Immature natural killer cell (primary cell): Measurements from ENCODE around the gene C6. TPM values are rescaled to one million over a fixed set of nuclear protein-coding genes. Genes with fewer than 3 reads are reported as not detected.

Source experiments
- DNase-seq, 3 donors: peaks; one replicate each; pipeline ENCODE4 v3.0.0; 2022; ENCODE audit warnings: mixed read lengths in 1 of 3
- H3K27ac Mint-ChIP-seq, 6 donors: one replicate each; pipeline ENCODE4 v1.8.0; 2020; ENCODE audit warnings: mixed read lengths in 6 of 6, mild to moderate bottlenecking in 5 of 6, inconsistent platforms in 4 of 6, moderate library complexity in 3 of 6
- H3K27me3 Mint-ChIP-seq, 3 donors: one replicate each; pipeline ENCODE4 v1.8.0; 2020 to 2021; ENCODE audit warnings: low read depth in 3 of 3, mild to moderate bottlenecking in 3 of 3, mixed read lengths in 3 of 3, moderate library complexity in 3 of 3, inconsistent platforms in 1 of 3
- H3K36me3 Mint-ChIP-seq, 3 donors: one replicate each; pipeline ENCODE4 v1.8.0; 2020; ENCODE audit warnings: mixed read lengths in 3 of 3, inconsistent platforms in 2 of 3, mild to moderate bottlenecking in 2 of 3
- H3K4me1 Mint-ChIP-seq, 2 donors: one replicate each; pipeline ENCODE4 v1.8.0; 2020; ENCODE audit warnings: inconsistent platforms in 2 of 2, mild to moderate bottlenecking in 2 of 2, mixed read lengths in 2 of 2, moderate library complexity in 1 of 2
- H3K4me3 Mint-ChIP-seq, 5 donors: one replicate each; pipeline ENCODE4 v1.8.0; 2020; ENCODE audit warnings: mild to moderate bottlenecking in 5 of 5, mixed read lengths in 5 of 5, inconsistent platforms in 3 of 5, moderate library complexity in 3 of 5
- H3K9me3 Mint-ChIP-seq, 6 donors: one replicate each; pipeline ENCODE4 v1.8.0; 2020; ENCODE audit warnings: mild to moderate bottlenecking in 6 of 6, mixed read lengths in 6 of 6, inconsistent platforms in 4 of 6, moderate library complexity in 3 of 6
- polyA plus RNA-seq, 3 donors: library from polyadenylated mRNA; unstranded; fragments of 300-500 nt; fragmentation: Illumina TruSeq; gene quantifications; one replicate each; pipeline ENCODE4 v1.2.3, GENCODE V29; 2021

Gene C6
- polyA plus RNA-seq, 3 donors from 2014 or later: not detected

GRCh38 chr5:41145306-41145705, 68.0 kb downstream of the C6 start:
- Mint-ChIP-seq H3K4me1 (no peaks in the 10 kb centered on the region), H3K27ac (no peak overlapping the region), H3K36me3 (no peaks in the 10 kb centered on the region), H3K9me3 (peaks cover 0 to 18% (median 4%) of the 10 kb centered on the region in 6 donors), H3K27me3 (peaks cover 0 to 3% (median under 1%) of the 10 kb centered on the region in 3 donors), H3K4me3 (no peak overlapping the region)
- no peak for DNase-seq

GRCh38 chr5:41143131-41143901, 70.0 kb downstream of the C6 start:
- peaks cover 0 to 23% (median 5%) of the 10 kb centered on the region in 6 donors for H3K9me3 Mint-ChIP-seq
- no peak overlapping the region for H3K27ac Mint-ChIP-seq
- no peaks in the 10 kb centered on the region for H3K4me1 Mint-ChIP-seq
- no peak for DNase-seq
- H3K27me3 Mint-ChIP-seq: peaks cover 0 to 5% (median 0%) of the 10 kb centered on the region in 3 donors
- no peak overlapping the region for H3K4me3 Mint-ChIP-seq
- H3K36me3 Mint-ChIP-seq: no peaks in the 10 kb centered on the region

GRCh38 chr5:41127967-41128690, 85.2 kb downstream of the C6 start:
- Mint-ChIP-seq H3K36me3 (no peaks in the 10 kb centered on the region), H3K4me3 (no peak overlapping the region), H3K27ac (no peak overlapping the region), H3K4me1 (no peaks in the 10 kb centered on the region), H3K9me3 (peaks cover 0 to 7% (median 2%) of the 10 kb centered on the region in 6 donors), H3K27me3 (no peaks in the 10 kb centered on the region)
- no peak for DNase-seq

- Mint-ChIP-seq H3K27ac (no peak overlapping the region), H3K4me3 (no peak overlapping the region), H3K36me3 (no peaks in the 10 kb centered on the region), H3K9me3 (peaks cover 0 to 11% (median 4%) of the 10 kb centered on the region in 6 donors), H3K4me1 (no peaks in the 10 kb centered on the region), H3K27me3 (no peaks in the 10 kb centered on the region)
- DNase-seq: no peak
Observed at GRCh38 chr5:41122459-41122858, 90.9 kb downstream of the C6 start.

- Mint-ChIP-seq H3K9me3 (peaks cover 0 to 17% (median 4%) of the 10 kb centered on the region in 6 donors), H3K36me3 (no peaks in the 10 kb centered on the region), H3K4me1 (no peaks in the 10 kb centered on the region), H3K27me3 (peaks cover 0 to 3% (median under 1%) of the 10 kb centered on the region in 3 donors), H3K4me3 (no peak overlapping the region), H3K27ac (no peak overlapping the region)
- no peak for DNase-seq
Observed at GRCh38 chr5:41120600-41120999, 92.7 kb downstream of the C6 start.

- DNase-seq: no peak
- Mint-ChIP-seq H3K27me3 (peaks cover 0 to 6% (median 3%) of the 10 kb centered on the region in 3 donors), H3K27ac (no peak overlapping the region), H3K9me3 (peaks cover 0 to 15% (median 4%) of the 10 kb centered on the region in 6 donors), H3K4me1 (no peaks in the 10 kb centered on the region), H3K36me3 (no peaks in the 10 kb centered on the region), H3K4me3 (no peak overlapping the region)
Observed at GRCh38 chr5:41118177-41118576, 95.2 kb downstream of the C6 start.

- no peak for DNase-seq
- Mint-ChIP-seq H3K4me3 (no peak overlapping the region), H3K27ac (no peak overlapping the region), H3K4me1 (no peaks in the 10 kb centered on the region), H3K27me3 (peaks cover 0 to 6% (median 3%) of the 10 kb centered on the region in 3 donors), H3K36me3 (no peaks in the 10 kb centered on the region), H3K9me3 (peaks cover 0 to 7% (median 4%) of the 10 kb centered on the region in 6 donors)
Observed at GRCh38 chr5:41115281-41115680, 98.1 kb downstream of the C6 start.

GRCh38 chr5:41112486-41113455, 100.6 kb downstream of the C6 start:
- no peak overlapping the region for H3K27ac Mint-ChIP-seq
- no peaks in the 10 kb centered on the region for H3K4me1 Mint-ChIP-seq
- H3K27me3 Mint-ChIP-seq: peaks cover 2 to 6% (median 3%) of the 10 kb centered on the region in 3 donors
- no peaks in the 10 kb centered on the region for H3K36me3 Mint-ChIP-seq
- peaks cover 2 to 15% (median 5%) of the 10 kb centered on the region in 6 donors for H3K9me3 Mint-ChIP-seq
- no peak for DNase-seq
- H3K4me3 Mint-ChIP-seq: no peak overlapping the region

- Mint-ChIP-seq H3K27ac (no peak overlapping the region), H3K9me3 (peaks cover 2 to 9% (median 4%) of the 10 kb centered on the region in 6 donors), H3K4me3 (no peak overlapping the region), H3K36me3 (no peaks in the 10 kb centered on the region), H3K4me1 (no peaks in the 10 kb centered on the region), H3K27me3 (peaks cover 0 to 2% (median 0%) of the 10 kb centered on the region in 3 donors)
- DNase-seq: no peak
Observed at GRCh38 chr5:41109186-41109585, 104.1 kb downstream of the C6 start.

- Mint-ChIP-seq H3K4me1 (no peaks in the 10 kb centered on the region), H3K9me3 (peaks cover 0 to 5% (median 0%) of the 10 kb centered on the region in 6 donors), H3K27ac (no peak overlapping the region), H3K27me3 (no peaks in the 10 kb centered on the region), H3K36me3 (no peaks in the 10 kb centered on the region), H3K4me3 (no peak overlapping the region)
- DNase-seq: no peak
Observed at GRCh38 chr5:41102341-41102740, 111.0 kb downstream of the C6 start.

- Mint-ChIP-seq H3K27ac (no peak overlapping the region), H3K27me3 (peaks cover 0 to 2% (median 1%) of the 10 kb centered on the region in 3 donors)
- no peak for DNase-seq
Observed at GRCh38 chr5:41097642-41098041, 115.7 kb downstream of the C6 start.

GRCh38 chr5:41095324-41096101, 117.8 kb downstream of the C6 start:
- no peaks in the 10 kb centered on the region for H3K4me1 Mint-ChIP-seq
- H3K27ac Mint-ChIP-seq: no peak overlapping the region
- H3K9me3 Mint-ChIP-seq: peaks cover 0 to 14% (median 4%) of the 10 kb centered on the region in 6 donors
- DNase-seq: no peak
- H3K4me3 Mint-ChIP-seq: no peak overlapping the region
- H3K27me3 Mint-ChIP-seq: peaks cover 0 to 3% (median 2%) of the 10 kb centered on the region in 3 donors
- no peaks in the 10 kb centered on the region for H3K36me3 Mint-ChIP-seq

More at GRCh38 chr5:41097642-41098041, 115.7 kb downstream of the C6 start:
- Mint-ChIP-seq H3K4me1 (no peaks in the 10 kb centered on the region), H3K36me3 (no peaks in the 10 kb centered on the region), H3K9me3 (peaks cover 0 to 11% (median 2%) of the 10 kb centered on the region in 6 donors), H3K4me3 (no peak overlapping the region)

GRCh38 chr5:41094871-41095270, 118.5 kb downstream of the C6 start:
- no peaks in the 10 kb centered on the region for H3K4me1 Mint-ChIP-seq
- peaks cover 0 to 3% (median 2%) of the 10 kb centered on the region in 3 donors for H3K27me3 Mint-ChIP-seq
- DNase-seq: no peak
- peaks cover 0 to 14% (median 6%) of the 10 kb centered on the region in 6 donors for H3K9me3 Mint-ChIP-seq
- no peaks in the 10 kb centered on the region for H3K36me3 Mint-ChIP-seq
- no peak overlapping the region for H3K27ac Mint-ChIP-seq
- no peak overlapping the region for H3K4me3 Mint-ChIP-seq
